NAMALWA (cell line): Measurements from ENCODE around the gene AFF4.

Experiments used
- DNase-seq: peaks from one replicate; pipeline ENCODE4 v3.0.0-alpha.2; 2015; ENCODE audit warnings: low spot score

The AFF4 gene

DNA sequence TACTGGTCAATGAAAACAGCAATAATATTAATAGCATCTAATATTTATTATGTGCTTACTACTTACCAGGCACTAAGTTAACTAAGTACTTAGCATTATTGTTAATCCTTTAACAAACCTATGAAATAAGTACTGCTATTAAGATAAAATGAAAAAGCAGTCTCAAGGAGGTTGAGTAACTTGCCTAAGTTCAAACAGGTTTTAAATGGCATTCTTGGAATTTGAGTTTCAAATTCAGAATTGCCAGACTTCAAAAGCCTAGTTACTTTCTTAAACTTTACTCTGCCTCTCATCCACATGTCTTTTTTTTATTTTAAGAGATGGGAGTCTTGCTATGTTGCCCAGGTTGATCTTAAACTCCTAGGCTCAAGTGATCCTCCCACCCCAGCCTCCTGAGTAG is 73.9 kb downstream of the AFF4 start:
- DNase-seq, result no peak

DNA sequence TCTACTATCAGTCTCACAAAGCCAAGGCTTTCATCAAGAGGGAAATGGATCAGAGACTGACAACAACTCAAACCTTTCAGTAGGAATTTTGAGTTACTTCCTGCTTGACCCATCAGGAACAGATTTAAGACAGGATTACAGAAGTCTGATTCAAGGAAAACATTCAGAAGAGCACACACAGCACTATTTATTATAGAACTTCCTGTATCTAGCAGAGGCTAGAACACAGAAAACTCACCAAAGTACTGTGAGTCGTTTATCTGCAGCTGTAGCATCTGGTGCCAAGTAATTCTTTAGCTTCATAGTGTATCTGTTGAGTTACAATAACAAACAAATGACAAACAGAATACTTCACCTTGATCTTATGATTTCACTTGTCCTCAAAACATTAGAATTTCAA is 76.2 kb downstream of the AFF4 start:
- DNase-seq, result peak; percentile 23

DNA sequence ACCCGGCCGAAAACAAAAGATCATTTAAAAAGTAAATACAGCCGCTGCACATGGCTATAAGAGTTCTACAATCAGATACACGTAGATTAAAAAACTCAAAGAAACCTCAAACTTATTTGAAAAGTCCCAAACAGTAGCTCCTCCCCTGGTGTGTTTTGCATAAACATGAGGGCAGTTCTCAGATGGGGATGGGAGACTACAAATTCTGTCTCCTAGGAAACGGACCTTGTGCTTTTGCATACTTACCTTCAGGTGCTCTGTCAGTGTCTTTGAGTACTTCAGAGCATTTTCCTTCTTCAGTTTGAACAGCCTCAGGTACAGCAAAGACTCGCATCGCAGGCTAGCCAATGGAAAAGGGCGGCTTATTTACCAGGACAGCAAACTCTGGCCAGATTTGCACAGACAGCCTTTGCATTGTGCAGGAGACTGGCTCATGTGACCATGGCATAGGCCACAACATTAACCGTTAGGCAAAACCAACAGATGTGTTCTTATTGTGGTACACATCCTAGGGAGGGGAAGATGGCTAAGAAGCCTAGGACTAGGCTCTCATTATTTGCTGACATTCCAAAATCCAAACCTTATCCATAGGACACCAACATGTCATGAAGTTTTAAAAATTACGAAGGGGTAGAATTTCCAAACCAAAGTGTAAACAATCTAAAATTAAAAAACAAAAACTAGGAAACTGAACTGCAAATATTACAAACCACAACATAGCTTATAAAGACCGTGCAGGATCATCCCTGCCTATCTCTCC is 77.2 kb downstream of the AFF4 start:
- peak; percentile 73 for DNase-seq

DNA sequence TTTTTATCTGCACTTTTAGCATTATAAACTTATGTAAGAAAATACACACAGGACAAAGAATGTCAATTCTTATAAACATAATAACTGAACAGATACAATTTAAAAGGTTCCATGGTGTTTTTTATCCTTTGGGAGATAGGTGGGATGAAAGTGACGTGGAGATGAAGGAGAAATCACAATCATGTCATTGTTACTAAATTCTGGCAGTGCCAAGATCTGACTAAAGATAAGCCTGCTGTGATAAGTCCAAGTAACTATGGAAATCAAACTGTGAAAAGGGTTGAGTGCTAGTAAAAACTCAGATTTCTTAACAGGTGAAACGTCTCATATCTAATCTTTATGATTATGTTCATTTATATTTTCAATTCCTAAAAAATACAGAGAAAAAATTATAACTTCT is 78.9 kb downstream of the AFF4 start:
- no peak for DNase-seq

DNA sequence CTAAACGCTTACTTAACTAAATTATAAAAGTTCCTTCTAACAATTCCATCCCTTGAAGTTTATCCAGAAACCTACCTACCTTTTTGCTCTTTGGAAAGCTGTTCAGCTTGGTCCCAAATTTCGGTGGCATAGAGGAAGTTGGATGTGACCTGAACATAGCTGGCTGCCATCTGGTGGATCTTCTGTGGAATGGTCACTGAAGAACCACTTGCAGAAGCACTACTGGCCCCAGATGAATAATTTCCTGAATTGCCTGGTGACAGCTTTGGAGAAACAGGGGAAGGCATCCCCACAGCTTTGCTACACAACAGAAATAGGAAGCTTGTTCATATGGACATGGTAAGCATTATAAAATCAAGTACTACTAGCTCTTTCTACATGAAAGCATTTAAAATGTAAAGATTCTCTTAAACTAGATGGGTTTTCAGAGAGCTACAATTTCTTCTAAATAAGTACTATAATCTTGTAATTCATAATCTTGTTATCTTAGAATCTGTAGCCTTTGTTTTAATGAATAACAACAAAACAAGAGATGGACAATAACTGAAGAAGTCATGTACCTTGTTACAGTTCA is 80.1 kb downstream of the AFF4 start:
- DNase-seq, result peak; percentile 69

DNA sequence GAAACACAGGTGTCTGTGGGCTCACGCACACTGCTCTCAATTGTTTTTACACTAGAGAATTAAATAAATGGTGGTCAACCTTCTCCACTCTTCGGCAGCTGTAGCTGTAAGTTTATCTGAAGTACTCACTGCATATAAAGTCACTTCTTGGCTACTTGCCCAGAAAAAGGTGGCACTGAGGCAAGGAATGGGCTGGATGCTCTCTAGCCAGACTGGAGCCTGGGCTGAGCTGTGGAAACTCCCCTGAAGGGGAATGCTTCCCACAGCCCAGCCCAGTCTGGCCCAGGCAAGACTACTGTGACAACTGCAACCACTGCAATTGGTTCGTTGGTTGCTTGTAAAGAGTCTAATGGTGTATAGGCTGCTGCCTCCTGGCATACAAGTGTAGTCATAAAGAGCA is 85.5 kb downstream of the AFF4 start:
- DNase-seq, result no peak

DNA sequence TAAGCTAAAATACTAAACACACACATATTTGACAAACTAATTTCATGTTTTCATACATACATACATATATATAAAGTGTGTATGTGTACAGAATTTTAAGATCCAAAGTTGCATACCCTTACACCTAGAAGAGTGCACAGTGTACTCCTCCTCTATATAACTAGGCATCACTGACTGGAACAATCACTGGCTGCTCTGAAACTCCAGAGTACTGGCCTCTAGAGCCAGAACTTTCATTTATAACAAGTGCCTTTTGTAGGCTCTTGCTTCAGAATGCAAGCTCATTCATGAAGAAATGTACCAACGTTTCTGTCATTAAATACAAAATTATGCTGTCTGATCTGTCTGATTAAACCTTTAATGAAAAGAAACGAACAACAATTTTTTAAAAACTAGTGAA is 86.0 kb downstream of the AFF4 start:
- DNase-seq, result no peak

DNA sequence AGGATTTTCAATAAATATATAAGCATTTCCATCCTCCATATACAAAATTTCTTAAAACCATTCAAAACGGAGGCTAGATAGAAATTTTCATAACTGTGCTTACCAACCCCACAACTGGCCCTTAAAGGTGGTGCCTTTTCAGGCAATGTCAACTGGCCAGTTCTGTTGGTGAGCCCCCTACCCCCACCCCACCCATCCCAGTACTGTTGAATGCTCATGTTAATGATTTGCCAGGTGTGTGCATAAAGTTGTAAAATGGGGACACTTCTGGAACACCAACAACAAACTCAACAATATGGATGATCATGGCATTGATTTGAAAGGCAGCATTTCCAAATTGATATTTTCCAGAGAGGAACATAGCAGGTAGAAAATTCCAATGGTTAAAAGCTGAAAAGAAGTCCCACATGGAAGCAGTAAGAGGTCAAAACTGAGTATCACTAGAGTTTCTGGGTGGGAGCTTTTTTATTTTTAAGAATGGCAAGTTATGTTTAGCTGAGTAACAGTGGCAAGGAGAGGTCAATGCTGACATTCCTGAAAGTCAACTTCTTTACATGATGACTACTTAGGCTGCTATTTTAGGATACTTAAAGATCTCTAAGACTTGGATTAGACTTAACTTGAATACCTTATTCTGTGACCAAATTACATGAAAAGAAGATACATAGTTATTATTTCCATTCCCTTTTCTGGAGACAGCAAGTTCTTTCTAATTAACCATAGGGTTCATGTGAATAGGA is 87.2 kb downstream of the AFF4 start:
- DNase-seq, result no peak

DNA sequence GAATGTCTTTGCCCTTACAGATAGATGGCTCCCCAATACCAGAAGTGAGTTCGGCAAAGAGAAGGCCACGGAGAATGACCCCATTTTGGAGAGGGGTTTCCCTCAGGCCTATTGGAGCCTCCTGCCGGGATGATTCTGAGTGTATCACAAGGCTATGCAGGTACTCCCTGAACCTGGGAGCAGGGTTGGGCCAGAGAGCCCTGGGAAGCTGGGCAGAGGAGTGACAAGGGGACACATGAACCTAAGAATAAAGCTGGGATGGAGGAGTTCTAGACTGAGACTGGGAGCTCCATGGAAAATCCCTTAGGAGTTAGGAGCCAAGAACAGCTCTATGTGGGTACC is 89.5 kb downstream of the AFF4 start:
- no peak for DNase-seq

DNA sequence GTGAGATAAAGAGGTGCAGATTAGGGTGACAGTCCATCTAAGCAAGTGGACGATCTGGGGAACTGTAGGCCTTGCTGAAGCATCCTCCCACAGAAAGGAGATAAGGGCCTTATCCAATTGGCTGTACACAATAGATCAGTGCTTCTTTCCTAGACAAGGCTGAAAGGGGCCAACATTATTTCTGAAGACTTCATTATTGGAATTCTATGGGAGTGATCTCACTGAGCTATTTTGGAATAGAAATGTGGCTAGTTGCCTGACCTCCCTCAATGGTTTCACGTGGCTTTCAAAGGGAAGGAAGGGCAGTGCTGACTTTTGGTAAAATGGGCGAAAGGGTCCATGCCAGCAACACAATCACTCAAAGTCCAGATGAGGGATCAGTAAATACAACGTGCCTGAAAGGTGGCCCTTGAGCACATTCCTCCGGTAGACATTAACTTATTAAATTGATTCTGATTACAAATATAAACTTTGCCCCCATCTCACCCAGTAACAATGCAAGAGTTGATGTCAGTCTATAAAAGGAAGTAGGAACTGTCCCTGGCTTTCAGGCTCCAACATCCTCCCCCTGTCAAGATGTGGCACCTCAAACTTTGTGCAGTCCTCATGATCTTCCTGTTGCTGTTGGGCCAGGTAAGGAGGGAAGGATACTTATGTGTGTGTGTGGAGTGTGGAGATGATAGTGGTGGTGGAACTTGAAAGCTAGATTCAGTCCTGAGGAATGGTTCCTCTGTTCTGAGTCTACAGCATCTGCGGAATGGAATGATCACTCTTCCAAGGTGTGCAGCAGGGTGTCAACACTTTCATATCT is 90.1 kb downstream of the AFF4 start, which contains the start of gene LEAP2:
LEAP2 (plus strand) TSS at position 550 of the 811 bp plus-strand sequence; CDS start at position 577, 27 bp downstream.
- no peak for DNase-seq

DNA sequence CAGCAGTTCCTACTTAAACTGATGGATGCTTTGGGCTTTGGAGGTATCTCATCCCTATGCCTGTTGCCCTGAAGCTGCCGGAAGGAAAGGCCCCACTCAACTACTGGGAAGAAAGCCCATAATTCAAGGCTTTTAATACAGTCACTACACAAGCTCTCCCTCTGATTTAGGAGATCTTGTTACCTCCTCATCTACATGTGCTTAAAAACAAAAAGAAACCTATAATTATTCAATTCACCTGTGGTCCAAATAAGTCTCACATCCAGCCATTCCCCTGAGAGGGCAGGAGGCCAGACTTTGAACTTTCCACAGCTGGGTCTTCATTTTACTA is 90.7 kb downstream of the AFF4 start:
- DNase-seq, result no peak

DNA sequence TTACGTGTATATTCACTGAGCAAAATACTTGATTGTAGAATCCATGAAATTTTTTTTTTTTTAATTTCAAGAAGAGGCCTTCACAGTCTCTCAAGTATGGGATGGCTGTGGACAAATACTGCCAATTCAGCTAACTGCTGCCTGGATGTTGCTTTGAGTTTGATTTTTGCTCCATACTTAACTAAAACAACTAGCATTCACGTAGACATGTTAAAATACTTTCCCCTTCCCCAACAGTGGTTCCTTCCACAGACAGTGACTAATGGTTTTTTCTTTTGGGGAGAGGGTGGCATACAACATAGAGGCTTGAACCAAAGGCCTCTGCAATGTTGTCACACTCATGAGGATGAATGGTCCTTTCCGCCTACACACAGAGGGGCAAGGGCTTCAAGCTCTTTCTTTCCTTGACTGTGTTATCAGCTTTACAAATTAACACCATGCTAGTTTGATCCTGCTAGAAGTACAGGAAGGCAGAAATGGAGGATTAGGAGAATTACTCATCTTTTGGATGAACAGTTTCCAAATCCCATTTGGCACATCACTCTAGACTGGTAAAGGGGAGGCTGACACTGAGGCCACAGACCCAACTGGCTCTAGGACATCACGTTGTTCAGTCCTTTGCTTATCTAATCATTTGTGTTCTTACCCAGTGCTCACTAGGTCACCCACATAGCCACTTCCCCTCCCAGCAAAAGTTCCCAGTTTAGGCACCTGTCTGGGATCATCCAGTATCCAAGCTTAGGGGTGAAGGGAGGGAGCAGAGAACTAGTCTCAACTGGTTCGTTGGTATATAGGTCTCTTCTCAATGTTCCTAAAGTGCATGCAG is 91.8 kb downstream of the AFF4 start:
- no peak for DNase-seq

DNA sequence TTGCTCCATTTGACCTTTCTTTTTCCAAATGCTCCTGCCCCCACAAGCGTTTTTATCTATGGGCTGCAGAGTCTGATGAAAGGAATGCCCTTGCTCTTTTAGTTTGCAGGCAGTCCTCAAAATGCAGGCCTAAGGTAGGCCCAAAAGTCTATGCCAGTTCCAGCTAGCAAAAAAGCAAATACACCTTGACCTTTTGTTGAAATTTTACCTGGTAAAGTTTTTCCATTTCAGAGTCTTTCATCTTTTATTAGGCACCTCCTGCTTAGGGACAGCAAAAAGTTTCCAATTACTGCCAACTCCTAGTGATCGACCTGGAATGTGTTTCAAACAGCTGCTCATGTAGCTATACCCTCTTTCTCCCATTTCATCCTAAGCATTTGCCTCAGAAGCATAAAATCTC is 92.6 kb downstream of the AFF4 start:
- no peak for DNase-seq

DNA sequence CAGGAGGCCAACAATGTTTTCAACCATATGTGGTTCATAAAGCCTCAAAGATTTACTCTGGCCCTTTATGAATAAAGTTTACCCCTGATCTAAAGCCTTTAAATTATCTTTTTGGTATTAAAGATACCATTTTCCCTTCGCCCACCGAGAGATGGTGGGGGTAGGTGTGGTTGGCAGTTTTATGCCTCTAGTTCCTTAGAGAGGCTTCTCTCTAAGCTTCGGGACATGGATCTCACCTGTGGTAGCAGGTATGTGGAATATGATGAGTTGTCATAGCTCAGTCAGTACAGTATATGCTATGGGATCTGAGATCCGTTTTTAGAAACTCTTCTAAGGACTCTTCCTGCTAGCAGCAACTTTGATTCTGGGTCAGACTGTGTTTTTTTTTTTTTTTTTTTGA is 94.7 kb downstream of the AFF4 start:
- DNase-seq, result no peak

DNA sequence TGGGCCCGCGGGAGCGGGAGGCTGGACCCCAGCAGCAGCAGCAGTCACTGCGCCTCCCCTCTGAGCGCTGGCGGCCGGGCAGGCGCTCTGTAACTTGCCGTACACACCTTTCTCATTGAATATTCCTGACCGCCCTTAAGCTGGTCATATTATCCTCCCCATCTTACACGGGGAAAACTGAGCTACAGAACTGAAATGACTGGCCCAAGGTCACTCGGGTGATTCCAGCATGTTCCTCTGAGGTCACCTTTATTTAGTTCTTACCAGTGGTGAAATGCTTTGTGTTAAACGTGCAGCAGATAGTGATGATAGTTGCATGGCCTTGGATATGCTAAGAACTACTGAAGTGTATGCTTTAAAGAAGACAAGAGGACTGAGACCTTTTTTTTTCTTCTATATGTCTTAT is 96.4 kb downstream of the AFF4 start:
- DNase-seq, result peak; percentile 53

DNA sequence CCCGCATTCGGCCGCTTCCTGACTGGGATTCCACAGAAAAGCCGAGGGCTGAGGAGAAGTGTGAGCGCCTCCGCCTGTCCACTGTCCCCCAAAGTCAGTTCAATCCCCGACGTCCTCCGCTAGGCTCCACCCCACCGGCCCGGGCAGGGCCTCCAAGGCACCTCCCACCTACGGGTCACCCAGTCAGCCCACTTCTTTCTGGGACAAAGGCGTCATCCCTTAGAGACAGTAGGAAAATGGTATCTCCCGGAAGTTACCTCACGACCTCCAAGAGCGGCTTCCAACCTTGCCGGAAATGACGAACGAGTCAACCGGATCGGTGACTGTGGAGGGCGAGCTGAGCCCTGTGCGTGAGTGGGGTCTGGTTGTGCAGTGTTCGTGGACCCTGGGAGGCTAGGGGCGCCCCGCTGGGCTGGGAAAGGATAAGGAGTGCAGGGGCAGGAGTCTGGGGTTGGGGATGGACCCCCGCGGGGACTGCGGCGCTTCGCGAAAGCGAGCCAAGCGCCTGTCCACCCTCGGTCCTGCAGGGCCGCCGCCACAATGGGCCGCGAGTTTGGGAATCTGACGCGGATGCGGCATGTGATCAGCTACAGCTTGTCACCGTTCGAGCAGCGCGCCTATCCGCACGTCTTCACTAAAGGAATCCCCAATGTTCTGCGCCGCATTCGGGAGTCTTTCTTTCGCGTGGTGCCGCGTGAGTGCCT is 96.9 kb downstream of the AFF4 start, which contains the start of the genes GDF9 and UQCRQ:
GDF9 (minus strand) TSS at position 128 of the 704 bp plus-strand sequence. CDS start 1,936 bp downstream, outside the sequence.
UQCRQ (plus strand) TSS at position 301 of the 704 bp plus-strand sequence; CDS start at position 541, 240 bp downstream.
- DNase-seq, result peak; percentile 99

DNA sequence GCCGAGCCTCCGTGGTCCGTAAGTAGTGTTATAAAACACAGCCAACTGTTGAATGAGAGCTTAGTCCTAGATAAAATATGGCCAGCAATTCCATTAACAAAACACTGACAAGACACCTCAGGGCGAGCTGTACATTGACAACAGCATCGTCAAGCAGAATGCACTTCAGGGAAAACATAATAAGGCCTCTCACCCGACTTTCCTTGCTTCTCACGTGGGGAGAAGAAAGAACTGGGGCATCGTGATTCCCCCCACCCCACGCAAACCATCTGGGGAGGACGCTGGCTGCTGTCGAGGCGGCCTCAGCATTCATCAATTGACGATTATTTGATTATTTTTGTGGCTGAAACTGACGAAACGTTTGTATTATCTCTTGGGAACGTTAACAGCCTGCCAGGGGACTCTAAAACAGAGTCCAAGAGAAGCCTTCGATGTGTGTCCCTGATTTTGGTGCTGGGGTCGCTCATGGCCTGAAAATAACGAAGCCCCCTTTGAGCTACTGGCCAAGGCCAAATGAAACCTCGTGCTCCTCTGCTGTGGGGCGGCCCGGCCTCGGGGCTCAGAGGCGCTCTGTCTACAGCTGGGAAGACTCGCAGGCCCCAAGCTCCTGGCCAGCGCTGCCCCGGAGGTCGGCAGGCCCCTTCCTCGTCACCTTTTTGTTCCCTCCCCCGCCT is 97.6 kb downstream of the AFF4 start:
- no peak for DNase-seq

DNA sequence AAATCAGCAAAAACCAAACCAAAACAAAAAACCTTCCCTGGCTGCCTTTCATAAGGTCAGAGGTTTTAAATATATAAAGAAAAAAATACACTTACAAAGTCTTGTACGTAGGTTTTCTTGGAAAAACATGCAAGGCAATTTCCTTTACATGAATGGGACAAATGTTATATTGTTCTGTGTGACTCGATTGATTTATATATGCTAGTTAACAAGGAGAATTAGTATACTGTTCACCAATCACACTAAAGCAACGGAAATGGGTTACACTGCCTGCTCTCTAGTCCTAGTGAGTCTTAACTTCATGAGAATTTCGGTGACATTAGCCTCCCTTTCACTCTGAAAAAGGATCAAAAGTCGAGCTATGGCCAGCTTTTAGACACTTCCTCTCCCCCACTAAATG is 102.7 kb downstream of the AFF4 start:
- DNase-seq, result no peak

DNA sequence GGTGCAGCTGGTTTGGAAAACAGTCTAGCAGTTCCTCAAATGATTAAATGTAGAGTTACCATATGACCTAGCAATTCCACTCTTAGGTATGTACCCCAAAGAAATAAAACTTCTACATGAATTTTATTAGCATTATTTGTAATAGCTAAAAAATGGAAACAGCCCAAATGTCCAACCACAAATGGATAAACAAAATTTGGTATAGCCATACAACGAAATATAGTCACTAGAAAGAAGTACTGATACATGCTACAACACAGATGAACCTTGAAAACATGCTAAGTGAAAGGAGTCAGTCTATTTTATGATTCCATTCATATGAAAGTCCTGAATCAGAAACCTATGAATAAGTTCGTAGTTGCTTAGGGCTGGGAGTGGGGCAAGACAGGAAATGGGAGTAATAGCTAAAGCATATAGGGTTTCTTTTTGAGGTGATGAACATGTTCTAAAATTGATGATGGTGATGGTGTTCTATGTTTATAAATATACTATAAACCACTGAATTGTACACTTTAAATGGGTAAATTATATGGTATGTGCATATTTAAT is 103.5 kb downstream of the AFF4 start:
- no peak for DNase-seq

DNA sequence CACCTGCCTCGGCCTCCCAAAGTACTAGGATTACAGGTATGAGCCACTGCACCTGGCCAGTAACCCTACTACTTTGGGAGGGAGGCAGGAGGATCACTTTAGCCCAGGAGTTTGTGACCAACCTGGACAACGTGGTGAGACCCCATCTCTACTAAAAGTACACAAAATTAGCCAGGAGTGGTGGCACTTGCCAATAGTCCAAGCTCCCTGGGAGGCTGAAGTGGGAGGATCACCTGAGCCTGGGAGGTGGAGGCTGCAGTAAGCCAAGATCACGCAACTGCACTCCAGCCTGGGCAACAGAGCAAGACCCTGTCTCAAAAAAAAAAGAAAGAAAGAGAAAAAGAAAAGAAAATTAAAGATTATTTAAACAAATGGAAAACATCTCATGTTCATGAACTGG is 107.4 kb downstream of the AFF4 start:
- DNase-seq, result no peak
